Measurements from ENCODE around the gene CSNK1E. TPM values are rescaled to one million over a fixed set of nuclear protein-coding genes. Genes with fewer than 3 reads are reported as not detected.

The CSNK1E gene
- total RNA-seq, 2 experiments from 2014 or later: 117 to 145 TPM

DNA sequence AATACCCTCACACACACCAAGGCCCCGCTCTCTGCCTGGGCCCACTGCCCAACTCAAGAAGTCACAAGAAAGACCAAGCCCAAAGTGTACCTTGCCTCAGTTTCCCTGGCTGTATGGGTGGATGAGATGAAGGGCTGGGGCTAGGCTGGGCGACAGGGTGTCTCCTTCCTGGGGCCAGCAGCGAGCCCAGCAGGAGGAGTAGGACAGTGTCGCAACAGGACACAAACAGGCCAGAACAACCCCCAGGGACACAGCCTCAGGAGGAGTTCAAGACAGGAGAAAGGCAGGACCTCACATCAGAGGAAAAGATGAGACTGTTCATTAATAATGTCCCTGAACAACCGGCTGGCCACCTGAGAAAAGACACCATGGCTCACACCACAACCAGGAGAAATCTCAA, 13.3 kb downstream of the CSNK1E start:
- CTCF ChIA-PET: no interaction called here
- DNase-seq (no peak), ATAC-seq (no peak)
- H3K36me3 Mint-ChIP-seq (ENCODE audit: low read depth): peaks cover 40% of the 10 kb centered on the region
- POLR2A ChIA-PET: no interaction called here
- intact Hi-C loops (cut with DNase I, micrococcal nuclease): no loop called here
- no peaks in the 10 kb centered on the region for H3K27me3 Mint-ChIP-seq
- no peaks in the 10 kb centered on the region for H3K9me3 Mint-ChIP-seq (ENCODE audit: low read depth)
- H3K27ac Mint-ChIP-seq: no peak overlapping the region
- H3K4me3 Mint-ChIP-seq: no peak overlapping the region
- H3K4me1 Mint-ChIP-seq: peaks cover 35% of the 10 kb centered on the region

DNA sequence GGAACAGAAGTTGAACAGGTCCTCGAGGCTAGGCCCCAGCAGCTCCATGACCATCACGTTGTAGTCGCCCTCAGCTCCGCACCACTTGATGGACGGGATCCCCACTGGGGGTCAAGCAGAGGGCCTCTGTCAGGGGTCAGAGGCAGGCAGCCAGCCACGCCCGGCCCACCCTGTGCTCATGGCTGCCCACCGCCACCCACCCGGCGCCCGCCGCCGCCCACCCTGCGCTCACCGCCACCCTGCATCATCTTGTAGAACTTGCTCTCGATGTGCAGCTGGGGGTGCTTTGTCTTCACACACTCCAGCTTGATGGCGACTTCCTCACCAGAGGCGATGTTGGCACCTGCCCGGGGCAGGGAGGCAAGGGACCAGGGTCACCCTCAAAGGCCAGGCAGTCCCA, 14.3 kb downstream of the CSNK1E start:
- DNase-seq (no peak), ATAC-seq (no peak)
- Mint-ChIP-seq H3K36me3 (ENCODE audit: low read depth) (peaks cover 44% of the 10 kb centered on the region), H3K4me1 (peaks cover 30% of the 10 kb centered on the region), H3K27ac (no peak overlapping the region), H3K27me3 (no peaks in the 10 kb centered on the region), H3K4me3 (no peak overlapping the region), H3K9me3 (ENCODE audit: low read depth) (no peaks in the 10 kb centered on the region)
- ChIA-PET POLR2A (no interaction called here), CTCF (interaction anchor here (1.4 kb wide), 1 partner anchor 271 kb away, joined by 4 read pairs; no protein-coding TSS in a partner anchor)
- intact Hi-C loops (cut with DNase I, micrococcal nuclease): no loop called here

DNA sequence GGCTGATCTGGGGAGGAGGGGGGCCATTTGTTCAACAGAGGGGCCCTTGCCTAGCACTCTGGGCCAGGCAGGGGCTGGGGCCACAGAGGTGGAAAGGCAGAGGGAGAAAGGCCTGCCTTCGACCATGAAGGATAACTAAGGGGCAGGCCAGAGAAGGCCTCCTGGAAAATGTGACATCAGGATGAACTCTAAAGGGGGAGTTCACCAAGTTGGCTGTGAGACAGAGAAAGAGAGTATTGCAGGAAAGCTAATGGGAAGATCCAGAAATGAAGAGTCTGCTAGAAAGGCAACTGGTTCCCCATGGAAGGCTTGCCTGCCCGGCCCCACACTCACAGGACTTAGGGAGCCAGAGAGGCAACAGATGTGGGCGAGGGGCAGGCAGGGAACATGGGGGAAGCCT, 16.3 kb downstream of the CSNK1E start:
- Mint-ChIP-seq H3K27ac (no peak overlapping the region), H3K4me3 (no peak overlapping the region), H3K4me1 (peaks cover 18% of the 10 kb centered on the region), H3K9me3 (ENCODE audit: low read depth) (no peaks in the 10 kb centered on the region), H3K27me3 (no peaks in the 10 kb centered on the region), H3K36me3 (ENCODE audit: low read depth) (peaks cover 46% of the 10 kb centered on the region)
- ATAC-seq (no peak), DNase-seq (no peak)
- ChIA-PET POLR2A (interaction anchor here (0.7 kb wide), 1 partner anchor 18 kb away, joined by 3 read pairs; no protein-coding TSS in a partner anchor), CTCF (no interaction called here)
- intact Hi-C loops (cut with DNase I, micrococcal nuclease): no loop called here

DNA sequence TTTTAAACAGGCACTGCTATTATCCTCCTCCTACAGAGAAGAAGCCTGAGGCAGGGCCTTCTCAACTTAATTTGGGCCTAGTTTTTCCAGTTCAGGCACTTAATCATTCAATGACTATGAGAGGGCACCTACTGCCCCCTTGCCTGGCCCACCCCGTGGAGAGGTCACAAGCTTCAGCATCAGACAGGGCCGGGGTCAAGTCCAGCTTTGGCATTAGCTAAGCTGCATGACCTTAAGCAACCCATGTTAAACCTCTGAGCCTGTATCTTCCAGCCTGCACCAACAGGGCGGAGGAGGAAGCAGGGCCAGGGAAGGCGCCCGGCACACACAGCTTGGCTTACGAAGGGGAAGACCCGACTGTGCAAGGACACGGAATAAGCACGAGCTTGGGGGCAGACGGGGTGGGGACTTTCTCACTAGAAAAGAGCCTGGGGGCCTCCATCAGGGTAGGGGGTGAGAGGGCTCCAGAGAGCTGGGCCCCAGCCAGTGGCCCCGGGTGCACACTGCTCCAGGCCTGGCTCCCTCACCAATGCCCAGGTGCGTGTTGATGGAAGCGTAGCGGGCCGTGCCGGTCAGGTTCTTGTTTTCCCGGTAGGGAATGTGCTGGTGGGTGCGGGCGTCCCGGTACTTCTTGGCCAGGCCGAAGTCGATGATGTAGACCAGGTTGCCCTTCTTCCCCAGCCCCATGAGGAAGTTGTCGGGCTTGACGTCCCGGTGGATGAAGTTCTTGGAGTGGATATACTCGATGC, 16.9 kb downstream of the CSNK1E start:
- Mint-ChIP-seq H3K4me3 (no peak overlapping the region), H3K9me3 (ENCODE audit: low read depth) (no peaks in the 10 kb centered on the region), H3K4me1 (peaks cover 12% of the 10 kb centered on the region), H3K36me3 (ENCODE audit: low read depth) (peaks cover 43% of the 10 kb centered on the region), H3K27ac (no peak overlapping the region), H3K27me3 (no peaks in the 10 kb centered on the region)
- intact Hi-C loops (cut with DNase I, micrococcal nuclease): no loop called here
- DNase-seq: no peak
- CTCF ChIA-PET: interaction anchor here (0.6 kb wide), 1 partner anchor 30 kb away, joined by 3 read pairs; no protein-coding TSS in a partner anchor
- POLR2A ChIA-PET: no interaction called here
- ATAC-seq: no peak

DNA sequence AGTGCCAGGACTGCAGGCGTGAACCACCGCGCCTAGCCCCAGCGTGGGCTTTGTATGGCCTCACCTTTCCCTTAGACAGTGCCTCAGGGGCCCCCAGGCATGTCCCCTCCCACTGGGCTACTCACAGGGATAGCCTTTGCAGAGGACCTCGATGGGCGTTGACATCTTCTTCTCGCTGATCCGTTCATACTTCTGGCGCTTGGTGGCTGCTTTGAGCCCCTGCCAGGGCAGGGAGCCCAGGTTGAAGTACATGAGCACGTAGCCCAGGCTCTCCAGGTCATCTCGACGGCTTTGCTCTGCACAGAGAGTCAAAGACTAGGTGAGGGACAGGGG, 17.5 kb downstream of the CSNK1E start:
- CTCF ChIA-PET: interaction anchor here (0.6 kb wide), 1 partner anchor 30 kb away, joined by 3 read pairs; no protein-coding TSS in a partner anchor
- Mint-ChIP-seq H3K27me3 (no peaks in the 10 kb centered on the region), H3K4me1 (peaks cover 8% of the 10 kb centered on the region), H3K36me3 (ENCODE audit: low read depth) (peaks cover 42% of the 10 kb centered on the region), H3K27ac (no peak overlapping the region), H3K4me3 (no peak overlapping the region), H3K9me3 (ENCODE audit: low read depth) (no peaks in the 10 kb centered on the region)
- POLR2A ChIA-PET: no interaction called here
- ATAC-seq (no peak), DNase-seq (no peak)
- intact Hi-C loops (cut with DNase I, micrococcal nuclease): loop anchor here in 1 of 2 experiments (5.0 kb wide), 1 partner anchor 53 kb away; no protein-coding TSS in a partner anchor

DNA sequence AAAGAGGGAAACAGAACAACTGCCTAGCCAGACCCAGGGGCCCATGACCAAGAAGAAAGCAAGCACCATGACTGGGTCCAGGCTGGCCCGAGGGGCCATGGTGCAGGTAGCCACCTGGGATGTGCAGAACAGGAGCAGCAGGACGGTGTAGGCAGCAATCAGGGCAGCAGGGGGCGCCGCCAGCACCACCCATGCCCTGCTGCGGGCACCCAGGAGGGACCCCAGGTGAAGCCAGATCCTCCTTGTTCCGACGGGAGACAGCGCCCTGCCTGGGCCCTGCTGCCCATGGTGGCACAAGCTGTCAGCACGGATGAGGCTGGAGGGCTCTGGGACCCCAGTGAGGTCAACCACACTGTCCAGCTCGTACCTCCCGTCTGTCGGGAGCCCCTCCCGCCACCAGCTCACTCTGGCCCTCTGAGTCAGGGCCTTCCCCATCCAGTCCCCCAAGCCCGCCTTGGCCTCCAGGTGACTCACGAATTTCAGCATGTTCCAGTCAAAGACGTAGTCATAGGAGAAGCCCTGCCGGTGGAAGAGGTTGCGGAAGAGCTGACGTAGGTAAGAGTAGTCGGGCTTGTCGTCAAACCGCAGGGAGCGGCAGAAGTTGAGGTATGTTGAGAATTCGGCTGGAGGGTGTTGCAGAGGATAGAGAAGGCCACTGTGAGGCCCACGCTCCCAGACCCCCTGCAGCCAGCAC, 18.8 kb downstream of the CSNK1E start:
- no peaks in the 10 kb centered on the region for H3K27me3 Mint-ChIP-seq
- H3K27ac Mint-ChIP-seq: no peak overlapping the region
- ATAC-seq (peak; percentile 82), DNase-seq (peak; percentile 70)
- ChIA-PET POLR2A (no interaction called here), CTCF (interaction anchor here (0.6 to 1.8 kb wide), 3 partner anchors 15 to 131 kb away, joined by 3 to 4 read pairs (median 3); no protein-coding TSS in a partner anchor)
- no peaks in the 10 kb centered on the region for H3K4me1 Mint-ChIP-seq
- intact Hi-C loops (cut with DNase I, micrococcal nuclease): loop anchor here (1.0 to 5.0 kb wide), 2 partner anchors 54 to 55 kb away; no protein-coding TSS in a partner anchor
- no peaks in the 10 kb centered on the region for H3K9me3 Mint-ChIP-seq (ENCODE audit: low read depth)
- H3K36me3 Mint-ChIP-seq (ENCODE audit: low read depth): peaks cover 40% of the 10 kb centered on the region
- no peak overlapping the region for H3K4me3 Mint-ChIP-seq

DNA sequence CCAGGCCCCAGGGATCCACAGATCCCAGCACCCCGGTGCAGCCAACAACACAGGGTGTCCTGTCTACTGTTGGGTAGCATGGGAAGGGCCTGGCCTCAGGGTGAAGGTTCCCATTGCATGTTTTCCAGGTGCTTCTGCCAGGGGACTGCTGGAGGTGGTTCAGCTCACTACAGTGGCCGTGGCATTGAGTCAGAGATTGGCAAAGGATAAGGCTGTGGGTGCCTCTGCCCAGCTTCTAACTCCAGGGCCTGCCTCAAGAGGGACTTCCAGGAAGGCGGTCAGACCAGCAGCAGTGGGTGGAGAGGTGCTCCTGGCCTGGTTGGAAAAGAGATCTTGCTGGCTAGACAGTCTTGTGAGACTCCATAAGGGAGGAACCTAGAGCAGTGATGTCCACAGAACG, 20.9 kb downstream of the CSNK1E start:
- H3K4me3 Mint-ChIP-seq: no peak overlapping the region
- POLR2A ChIA-PET: no interaction called here

DNA sequence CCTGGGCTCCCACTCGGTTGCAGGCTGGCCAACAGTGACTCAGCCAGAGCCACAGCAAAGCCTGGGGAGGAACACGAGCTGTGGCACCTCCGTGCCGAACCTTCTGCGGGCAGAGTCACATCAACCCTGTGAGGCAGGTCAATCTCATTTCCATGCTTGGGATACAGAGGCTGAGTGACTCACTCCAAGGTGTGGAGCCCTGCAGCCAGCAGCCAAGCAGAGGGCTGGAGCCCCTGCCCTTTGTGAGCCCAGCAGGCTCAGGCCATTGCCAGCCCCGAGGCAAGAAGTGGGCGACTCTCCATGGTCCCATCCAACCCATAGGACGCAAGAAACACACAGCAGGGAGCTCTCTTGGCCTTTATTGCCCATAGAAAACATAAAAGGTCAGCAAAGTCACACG, 21.4 kb downstream of the CSNK1E start:
- Mint-ChIP-seq H3K36me3 (ENCODE audit: low read depth) (peaks cover 35% of the 10 kb centered on the region), H3K27me3 (no peaks in the 10 kb centered on the region), H3K27ac (no peak overlapping the region), H3K4me3 (no peak overlapping the region), H3K9me3 (ENCODE audit: low read depth) (no peaks in the 10 kb centered on the region), H3K4me1 (no peaks in the 10 kb centered on the region)
- intact Hi-C loops (cut with DNase I, micrococcal nuclease): loop anchor here in 1 of 2 experiments (5.0 kb wide), 1 partner anchor 56 kb away; no protein-coding TSS in a partner anchor
- ChIA-PET POLR2A (interaction anchor here (0.7 kb wide), 1 partner anchor 386 kb away, joined by 5 read pairs; no protein-coding TSS in a partner anchor), CTCF (interaction anchor here (1.5 kb wide), 1 partner anchor 10 kb away, joined by 5 read pairs; no protein-coding TSS in a partner anchor)
- no peak for ATAC-seq
- no peak for DNase-seq

More for the DNA sequence above, 20.9 kb downstream of the CSNK1E start:
- ATAC-seq (no peak), DNase-seq (no peak)
- CTCF ChIA-PET: interaction anchor here (0.6 to 1.5 kb wide), 2 partner anchors 9 to 498 kb away, joined by 3 to 5 read pairs; no protein-coding TSS in a partner anchor
- H3K36me3 Mint-ChIP-seq (ENCODE audit: low read depth): peaks cover 36% of the 10 kb centered on the region
- intact Hi-C loops (cut with DNase I, micrococcal nuclease): loop anchor here in 1 of 2 experiments (5.0 kb wide), 1 partner anchor 56 kb away; no protein-coding TSS in a partner anchor
- H3K27me3 Mint-ChIP-seq: no peaks in the 10 kb centered on the region
- H3K9me3 Mint-ChIP-seq (ENCODE audit: low read depth): no peaks in the 10 kb centered on the region
- no peaks in the 10 kb centered on the region for H3K4me1 Mint-ChIP-seq
- H3K27ac Mint-ChIP-seq: no peak overlapping the region

DNA sequence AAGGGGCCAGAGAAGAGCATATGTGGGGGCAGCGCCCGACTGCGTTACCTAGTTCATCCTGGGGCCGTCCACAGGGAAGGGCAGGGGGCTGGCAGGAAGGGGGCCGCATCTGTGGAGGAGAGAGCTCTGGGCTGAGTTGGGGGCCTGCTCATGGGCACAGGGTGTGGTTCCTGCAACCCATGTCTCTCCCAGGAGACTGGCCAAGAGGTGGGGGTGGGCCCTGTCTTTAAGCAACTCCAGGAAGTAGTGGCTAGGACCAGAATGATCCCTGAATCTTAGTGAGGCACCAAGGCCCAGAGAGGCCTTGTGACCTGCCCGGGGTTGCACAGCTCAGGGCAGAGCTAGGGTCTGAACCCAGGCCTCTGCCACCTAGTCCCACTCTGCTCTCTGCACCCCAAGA, 21.9 kb downstream of the CSNK1E start:
- intact Hi-C loops (cut with DNase I, micrococcal nuclease): loop anchor here in 1 of 2 experiments (5.0 kb wide), 1 partner anchor 57 kb away; no protein-coding TSS in a partner anchor
- H3K36me3 Mint-ChIP-seq (ENCODE audit: low read depth): peaks cover 31% of the 10 kb centered on the region
- no peaks in the 10 kb centered on the region for H3K27me3 Mint-ChIP-seq
- H3K4me3 Mint-ChIP-seq: no peak overlapping the region
- H3K4me1 Mint-ChIP-seq: no peaks in the 10 kb centered on the region
- no peaks in the 10 kb centered on the region for H3K9me3 Mint-ChIP-seq (ENCODE audit: low read depth)
- no peak for DNase-seq
- ChIA-PET CTCF (interaction anchor here (0.6 kb wide), 1 partner anchor 10 kb away, joined by 3 read pairs; no protein-coding TSS in a partner anchor), POLR2A (interaction anchor here (0.6 to 0.7 kb wide), 2 partner anchors 14 to 387 kb away, joined by 4 to 5 read pairs; no protein-coding TSS in a partner anchor)
- ATAC-seq: no peak
- no peak overlapping the region for H3K27ac Mint-ChIP-seq

DNA sequence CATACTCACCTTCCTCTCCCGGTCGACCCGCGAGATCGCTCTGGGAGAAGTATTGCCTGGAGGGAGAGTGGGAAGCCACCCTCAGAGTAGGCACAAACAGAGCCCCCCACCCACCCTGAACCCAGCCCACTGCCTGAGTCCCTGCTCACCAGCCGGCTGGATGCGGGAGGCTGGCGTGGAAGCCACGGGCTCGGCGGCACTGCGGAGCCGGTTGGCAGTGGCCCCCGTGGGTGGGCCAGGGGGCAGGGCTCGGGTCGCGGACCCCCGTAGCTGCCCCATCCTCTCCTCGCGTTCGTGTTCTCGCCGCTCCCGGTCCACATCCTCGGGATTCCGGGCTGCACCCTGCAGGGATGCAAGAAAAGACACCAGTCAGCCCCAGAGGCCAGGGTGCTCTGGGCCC, 23.0 kb downstream of the CSNK1E start:
- H3K36me3 Mint-ChIP-seq (ENCODE audit: low read depth): peaks cover 28% of the 10 kb centered on the region
- ChIA-PET CTCF (no interaction called here), POLR2A (no interaction called here)
- H3K4me3 Mint-ChIP-seq: no peak overlapping the region
- no peaks in the 10 kb centered on the region for H3K4me1 Mint-ChIP-seq
- H3K27me3 Mint-ChIP-seq: no peaks in the 10 kb centered on the region
- H3K9me3 Mint-ChIP-seq (ENCODE audit: low read depth): no peaks in the 10 kb centered on the region
- H3K27ac Mint-ChIP-seq: no peak overlapping the region
- intact Hi-C loops (cut with DNase I, micrococcal nuclease): no loop called here
- DNase-seq (no peak), ATAC-seq (no peak)

DNA sequence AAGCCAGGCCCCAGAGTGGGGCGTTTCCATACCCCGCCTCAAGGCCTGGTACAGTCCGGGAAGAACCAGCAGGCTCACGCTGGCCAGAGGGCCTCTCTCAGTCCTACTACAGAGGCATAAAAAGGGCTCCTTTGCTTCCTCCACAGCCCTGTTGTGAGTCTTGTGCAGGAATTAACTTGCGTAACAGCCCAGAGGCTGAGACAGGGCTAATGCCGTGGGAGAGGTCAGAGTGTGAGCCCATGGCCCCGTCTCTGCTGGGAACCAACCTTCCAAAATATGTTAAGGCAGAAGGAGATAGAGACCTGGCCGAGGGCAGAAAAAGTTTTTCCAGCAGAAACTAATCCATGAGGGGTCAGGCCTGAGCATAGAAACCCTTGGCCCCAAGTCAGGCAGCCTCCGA, 24.5 kb downstream of the CSNK1E start:
- intact Hi-C loops (cut with DNase I, micrococcal nuclease): no loop called here
- H3K36me3 Mint-ChIP-seq (ENCODE audit: low read depth): peaks cover 18% of the 10 kb centered on the region
- ChIA-PET CTCF (no interaction called here), POLR2A (no interaction called here)
- DNase-seq: no peak
- no peak overlapping the region for H3K27ac Mint-ChIP-seq
- H3K4me1 Mint-ChIP-seq: no peaks in the 10 kb centered on the region
- no peak for ATAC-seq
- H3K4me3 Mint-ChIP-seq: no peak overlapping the region
- H3K9me3 Mint-ChIP-seq (ENCODE audit: low read depth): no peaks in the 10 kb centered on the region
- no peaks in the 10 kb centered on the region for H3K27me3 Mint-ChIP-seq

Measured in activated CD4-positive, alpha-beta T cell treated with anti-CD3 and anti-CD28 coated beads for 36 hours (primary cell).